DMS79 (cell line): ENCODE measurements around the gene HOXB3.

Experiments
- DNase-seq: peaks from one replicate; lab custom pipeline; 2025; lab: John Stamatoyannopoulos, UW

The HOXB3 gene

DNA sequence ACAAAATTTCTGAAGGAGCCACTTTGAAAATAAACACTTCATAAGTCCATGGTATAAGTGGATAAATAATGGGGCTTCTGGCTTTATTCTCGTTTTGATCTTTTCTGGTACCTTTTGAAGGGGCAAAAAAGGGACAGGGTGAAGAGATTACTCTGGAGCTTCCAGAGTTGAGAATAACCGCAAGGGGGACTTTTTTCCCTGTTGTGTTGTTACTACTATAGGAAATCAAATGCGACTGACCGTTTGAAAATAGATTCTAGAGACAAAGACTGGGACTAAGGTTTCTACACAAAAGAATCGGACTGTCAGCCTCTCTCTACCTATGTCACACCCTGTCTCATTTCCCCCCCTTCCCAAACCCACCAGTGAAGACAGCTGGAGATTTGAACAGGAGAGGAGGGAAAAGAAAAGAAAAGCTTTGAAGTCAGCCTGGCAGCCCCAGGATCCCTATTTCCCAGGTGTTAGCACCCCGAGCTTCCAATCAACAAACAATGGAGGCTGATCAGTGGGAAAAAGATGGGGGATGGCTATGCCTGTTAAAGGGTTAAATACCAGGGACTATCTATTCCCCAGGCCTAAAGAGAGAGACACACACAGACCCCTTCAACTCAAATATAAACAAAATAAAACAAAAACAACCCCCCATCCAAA is 20.2 kb downstream of the HOXB3 start:
- DNase-seq = no peak

DNA sequence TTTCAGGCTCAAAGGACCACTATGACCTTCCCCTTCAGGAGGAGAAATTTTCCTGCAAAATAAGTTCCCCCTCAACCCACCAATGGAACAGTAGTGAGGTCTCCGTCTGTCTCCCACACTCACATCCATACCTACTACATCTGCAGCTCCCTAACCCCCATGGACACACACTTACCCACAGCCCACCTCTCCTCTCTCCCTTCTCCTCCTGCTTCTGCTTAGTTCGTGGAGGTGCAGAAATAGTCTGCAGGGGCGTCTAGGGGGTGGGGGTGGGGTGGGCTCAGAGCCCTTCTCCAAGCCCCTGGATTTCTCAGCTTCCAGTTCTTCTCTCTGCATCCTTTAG is 20.8 kb downstream of the HOXB3 start:
- no peak for DNase-seq

DNA sequence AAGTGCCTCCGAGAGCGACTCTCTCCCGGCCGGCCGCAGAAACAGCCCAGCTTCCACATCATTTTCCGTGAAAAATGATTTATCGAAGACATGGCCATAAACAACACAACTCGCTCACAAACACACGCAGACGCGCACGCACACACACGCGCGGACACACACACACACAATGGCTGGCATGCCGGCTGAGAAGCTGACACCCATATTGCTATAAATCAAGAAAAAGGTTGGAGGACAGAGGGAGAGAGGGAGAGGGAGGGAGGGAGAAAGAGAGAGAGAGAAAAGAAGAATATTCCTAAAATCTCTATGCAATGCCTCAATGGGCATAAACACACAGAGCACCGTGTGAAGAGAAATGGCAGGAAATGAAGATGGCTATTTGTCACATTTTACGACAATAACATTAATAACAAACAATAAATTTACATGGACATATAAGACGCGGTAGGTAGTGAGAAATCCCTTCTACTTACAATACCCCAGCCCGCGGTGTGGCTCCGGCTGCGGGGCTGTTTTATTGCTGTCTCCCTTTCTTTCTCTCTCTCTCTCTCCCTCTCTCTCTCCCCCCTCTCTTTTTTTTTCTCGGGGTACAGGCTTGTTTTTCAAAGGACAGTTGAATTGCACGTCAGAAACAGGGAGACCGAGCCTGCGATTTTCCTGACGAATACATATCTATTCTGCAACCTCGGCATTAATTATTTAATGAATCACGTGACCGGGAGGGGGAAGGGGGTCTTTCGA is 21.4 kb downstream of the HOXB3 start:
- DNase-seq = no peak

DNA sequence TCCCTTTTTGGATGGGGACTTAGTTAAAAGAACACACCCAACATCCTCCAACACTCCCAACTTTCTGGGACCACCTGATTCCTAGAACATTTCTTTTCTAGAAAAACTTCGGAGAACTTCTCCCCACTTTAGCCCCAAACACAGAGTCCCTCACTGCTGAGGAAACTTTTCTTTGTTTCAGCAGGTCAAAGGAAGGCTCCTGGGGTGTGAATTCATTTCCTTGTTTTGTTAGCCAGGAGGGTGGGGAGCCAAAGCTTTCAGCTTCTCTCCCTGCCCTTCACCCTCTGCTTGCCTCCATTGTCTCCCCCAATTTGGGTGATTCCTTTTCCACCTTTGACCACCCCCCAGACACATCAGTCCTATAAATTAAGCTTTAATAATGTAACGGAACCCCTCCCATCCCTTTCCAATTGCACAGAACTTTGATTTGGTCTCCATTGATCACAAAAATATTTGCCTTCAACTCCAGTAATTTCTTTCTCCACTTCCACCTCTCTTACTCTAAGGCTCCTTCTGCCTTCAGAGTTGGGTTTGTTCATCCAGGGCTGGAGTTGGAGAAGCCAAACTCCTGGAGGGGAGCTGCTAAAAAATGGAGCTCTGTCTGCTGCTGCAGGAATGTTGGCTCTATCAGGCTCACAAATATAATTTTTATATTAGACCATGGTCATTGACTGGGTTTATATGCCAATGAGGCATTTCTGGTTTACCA is 22.2 kb downstream of the HOXB3 start:
- DNase-seq = no peak

DNA sequence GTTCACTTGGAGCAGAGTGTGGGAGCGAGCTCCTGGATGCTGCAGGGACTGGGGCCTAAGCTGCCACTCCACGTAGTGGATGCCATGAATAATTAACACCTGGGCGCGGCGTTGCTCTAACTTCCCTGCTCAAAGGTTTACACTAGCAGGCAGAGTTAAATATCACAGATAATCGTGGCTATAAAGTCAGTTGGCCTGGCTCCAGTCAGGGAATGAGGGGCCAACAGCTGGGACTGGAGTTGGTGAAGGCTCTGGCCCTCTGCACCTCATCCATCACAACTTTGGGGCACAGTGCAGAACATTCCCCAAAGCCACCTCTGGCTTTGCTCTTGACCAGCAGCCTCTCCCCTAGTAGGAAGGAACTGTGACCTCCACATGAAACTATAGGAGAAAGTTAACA is 22.8 kb downstream of the HOXB3 start:
- no peak for DNase-seq

DNA sequence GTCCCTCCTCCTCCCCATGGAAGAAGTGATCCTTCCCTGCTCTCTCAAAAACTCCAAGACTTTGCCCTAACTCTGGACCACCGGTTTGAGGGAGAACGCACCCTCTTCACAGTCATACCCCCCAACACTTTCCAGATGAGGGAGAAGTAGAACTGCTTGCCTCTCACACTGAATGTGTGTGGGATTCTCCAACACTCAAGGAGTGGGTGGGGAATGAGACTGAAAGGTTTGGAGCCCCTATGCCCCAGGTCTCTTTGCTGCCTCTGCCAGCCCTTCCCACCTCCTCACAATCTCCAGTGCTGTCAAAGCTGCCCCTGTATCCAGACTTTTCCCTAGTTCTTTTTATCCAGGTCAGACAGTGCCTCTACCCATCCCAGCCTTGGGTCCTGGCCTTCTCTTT is 23.3 kb downstream of the HOXB3 start:
- no peak for DNase-seq

DNA sequence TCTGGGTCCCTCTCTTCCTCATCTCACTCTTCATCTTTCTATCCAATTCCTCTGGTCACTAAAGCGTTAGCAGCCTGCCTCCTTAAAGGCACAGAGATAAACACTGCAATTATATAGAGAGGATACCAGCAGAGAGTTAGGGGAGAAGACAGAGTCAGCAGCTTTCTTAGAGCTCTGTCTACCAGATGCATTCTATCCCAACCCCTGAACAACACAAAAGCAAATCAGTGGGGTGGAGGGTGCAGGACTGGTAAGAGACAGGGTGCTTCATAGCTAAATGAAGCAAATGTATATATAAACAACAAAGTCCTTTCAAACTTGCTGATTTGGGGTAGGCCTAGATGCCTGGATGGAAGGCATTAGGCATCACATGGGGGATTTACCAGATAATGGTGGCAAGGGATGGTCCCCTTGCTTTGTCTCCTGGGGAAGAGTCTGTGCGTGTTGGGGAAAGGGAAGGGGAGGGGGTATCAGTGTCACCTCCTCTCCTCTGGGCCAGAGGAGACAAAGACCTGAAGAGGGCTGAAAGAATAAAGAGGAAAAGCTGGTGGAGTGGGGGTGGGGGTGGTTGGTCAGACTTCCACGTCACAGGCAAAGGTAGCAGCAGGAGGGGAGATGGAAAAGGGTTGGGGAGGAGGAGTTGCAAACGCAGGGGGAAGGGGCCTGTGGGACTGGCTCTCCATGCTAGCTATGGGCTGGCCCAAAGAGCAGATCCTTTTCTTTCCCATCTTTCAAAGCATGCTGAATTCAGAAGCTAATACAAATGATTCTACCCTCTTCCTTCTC is 23.9 kb downstream of the HOXB3 start:
- DNase-seq = no peak

DNA sequence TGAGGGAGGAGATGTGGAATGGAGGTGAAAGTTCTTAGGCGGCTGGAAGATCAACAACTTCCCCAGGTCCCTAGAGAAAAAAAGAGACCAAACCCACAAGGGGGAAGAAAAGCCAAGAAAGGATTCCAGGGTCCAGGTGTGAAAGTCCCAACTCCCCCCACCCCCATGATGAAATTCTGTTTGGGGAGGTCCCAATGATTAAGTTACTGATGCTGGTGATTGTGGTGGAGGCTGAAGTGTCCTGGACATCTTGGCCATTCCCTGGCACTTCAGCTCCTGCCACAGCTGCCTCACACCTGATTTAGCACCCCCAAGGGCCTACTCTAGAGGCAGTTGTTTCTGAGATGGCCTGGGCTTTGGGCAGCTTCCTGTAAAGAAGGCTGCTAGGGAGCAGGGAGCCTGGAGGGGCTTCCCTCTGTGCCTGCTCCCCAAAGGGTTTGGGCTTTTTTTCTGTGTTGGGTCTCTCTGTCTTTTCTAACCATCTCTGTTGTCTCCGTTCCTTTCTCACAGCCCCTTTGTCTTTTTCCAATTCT is 25.0 kb downstream of the HOXB3 start:
- no peak for DNase-seq

DNA sequence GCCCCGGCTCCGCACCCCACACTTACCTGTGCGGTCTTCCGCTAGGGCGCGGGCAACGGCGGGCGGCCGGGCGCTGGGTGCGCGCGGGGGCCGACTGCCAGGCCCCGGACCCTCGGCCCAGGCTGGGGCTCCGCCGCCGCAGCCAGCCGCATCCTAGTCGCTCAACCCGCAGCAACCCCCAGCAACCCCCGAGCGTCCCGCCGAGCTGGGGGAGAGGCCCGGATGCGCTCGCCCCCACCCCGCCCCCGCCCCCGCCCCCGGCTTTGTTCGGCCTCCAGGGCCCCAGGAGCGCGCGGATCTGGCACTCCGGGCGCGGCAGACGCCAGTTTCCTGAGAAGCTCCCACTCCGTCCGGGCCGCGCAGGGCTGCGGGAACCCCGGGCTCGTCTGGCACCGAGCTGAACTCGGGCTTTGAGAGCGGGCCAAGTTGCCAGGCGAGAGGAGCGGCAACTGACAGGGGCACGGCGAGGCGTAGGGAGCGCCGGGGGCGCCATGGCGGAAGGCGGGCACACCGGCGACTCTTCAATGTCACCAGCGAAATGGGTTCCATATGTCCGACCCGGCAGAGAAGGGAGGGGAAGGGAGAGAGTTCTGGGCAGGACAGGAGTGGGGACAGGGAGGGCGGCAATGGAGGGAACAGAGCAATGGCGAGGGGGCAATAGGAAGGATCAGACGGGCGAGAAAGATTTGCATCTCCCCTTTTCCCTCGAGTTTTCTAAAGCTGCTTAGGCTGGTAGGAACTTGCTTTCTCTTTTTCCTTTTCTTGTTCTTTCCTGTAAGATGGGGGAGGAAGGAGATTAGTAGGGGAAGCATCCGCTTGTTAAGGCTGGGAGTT is 25.6 kb downstream of the HOXB3 start:
- DNase-seq = no peak

DNA sequence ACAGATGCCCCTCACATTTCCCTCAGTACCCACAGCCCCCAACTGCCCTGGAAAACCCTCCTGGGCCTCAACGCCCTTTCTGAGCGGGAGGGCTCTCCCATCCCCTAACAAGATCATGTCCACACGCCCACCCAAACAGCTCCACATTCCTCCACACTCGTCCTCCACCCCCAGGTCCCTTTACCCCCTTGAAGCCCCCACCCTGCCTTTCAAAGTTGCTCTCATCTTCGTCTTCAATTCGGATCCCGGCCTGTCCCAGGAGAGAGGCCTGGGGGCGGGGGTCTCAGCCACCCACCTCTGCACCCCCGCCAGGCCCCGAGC is 26.2 kb downstream of the HOXB3 start:
- DNase-seq = no peak

DNA sequence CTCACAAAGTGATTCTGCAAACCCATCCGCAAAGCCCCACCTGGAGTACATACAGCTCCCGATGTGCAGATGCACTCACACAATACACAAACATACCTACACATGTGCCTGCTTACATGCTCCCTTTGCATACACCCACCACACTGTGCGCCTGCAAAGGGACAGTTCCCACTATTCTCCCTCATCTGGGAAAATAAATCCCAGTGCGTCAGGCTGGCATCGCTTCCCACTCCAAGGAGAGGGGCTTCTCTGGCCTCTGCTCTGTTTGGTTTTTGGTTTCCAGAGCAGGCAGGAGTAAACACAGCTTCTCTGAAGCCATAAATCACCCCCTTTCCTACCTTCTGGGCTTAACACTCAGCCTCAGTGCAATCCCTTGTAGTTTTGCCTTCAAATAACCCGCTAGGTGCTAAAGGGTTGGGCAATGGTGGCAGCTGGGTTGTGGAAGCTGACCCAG is 26.6 kb downstream of the HOXB3 start:
- DNase-seq = no peak

DNA sequence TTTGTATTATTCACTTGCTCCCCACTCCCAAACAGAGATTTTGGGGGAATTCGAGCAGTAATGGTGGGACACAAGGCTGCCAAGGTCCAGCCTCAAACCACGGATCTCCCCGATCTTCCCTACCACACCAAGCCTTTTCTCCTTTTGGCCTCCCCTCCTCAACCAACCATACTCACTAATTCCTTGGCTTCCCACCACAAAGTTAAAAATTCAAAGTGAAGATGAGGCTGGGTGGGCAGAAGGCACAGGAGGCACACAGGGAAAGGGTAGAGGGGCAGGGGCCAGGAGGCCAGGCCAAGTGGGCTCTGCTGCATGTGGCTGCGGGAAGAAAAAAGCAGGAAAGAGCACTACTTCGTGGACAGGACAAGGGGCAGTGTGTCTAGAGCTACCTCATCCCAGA is 27.1 kb downstream of the HOXB3 start:
- DNase-seq = no peak

DNA sequence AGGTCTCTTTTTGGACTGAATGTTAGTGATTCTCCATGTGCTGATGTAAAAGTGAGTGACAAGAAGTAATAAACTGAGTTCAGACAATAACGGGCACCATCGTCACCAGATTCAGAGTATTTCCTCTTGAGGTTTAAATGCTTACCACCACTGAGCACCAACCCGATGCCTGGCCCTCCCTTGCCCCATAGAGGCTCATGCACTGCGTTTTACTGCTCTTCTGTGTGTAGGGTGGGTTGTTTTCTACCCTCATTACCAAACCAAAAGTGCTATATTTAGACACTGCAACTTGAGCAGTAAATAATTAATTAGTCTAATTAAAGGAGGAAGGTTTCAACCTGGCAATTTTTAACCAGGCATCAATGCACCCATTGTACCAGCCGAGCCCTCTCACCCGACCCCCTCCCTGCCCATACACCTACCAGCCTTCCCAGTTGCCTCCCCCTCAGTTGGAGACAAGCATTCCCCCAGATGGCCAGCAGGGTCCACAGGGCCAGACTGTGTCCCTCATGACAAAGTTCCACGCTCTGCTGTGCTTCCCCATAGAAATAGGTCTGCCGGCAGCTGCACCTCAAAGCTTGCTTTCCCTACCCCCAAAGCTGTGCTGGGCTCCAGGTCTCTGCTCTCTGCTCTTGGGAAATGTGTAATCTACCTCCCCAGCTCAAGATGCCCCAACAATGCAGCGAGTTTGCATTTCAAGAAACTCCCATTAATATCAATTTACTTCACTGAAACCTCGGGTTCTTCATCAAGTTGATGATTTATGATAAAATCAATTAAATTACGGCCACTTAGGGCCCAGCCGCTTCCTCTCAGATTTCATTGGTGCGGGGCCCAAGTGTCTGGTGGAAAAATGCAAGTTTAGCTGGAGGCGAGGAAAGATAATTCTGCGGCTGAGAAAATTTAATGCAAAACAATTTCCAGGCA is 27.9 kb downstream of the HOXB3 start:
- DNase-seq = no peak

DNA sequence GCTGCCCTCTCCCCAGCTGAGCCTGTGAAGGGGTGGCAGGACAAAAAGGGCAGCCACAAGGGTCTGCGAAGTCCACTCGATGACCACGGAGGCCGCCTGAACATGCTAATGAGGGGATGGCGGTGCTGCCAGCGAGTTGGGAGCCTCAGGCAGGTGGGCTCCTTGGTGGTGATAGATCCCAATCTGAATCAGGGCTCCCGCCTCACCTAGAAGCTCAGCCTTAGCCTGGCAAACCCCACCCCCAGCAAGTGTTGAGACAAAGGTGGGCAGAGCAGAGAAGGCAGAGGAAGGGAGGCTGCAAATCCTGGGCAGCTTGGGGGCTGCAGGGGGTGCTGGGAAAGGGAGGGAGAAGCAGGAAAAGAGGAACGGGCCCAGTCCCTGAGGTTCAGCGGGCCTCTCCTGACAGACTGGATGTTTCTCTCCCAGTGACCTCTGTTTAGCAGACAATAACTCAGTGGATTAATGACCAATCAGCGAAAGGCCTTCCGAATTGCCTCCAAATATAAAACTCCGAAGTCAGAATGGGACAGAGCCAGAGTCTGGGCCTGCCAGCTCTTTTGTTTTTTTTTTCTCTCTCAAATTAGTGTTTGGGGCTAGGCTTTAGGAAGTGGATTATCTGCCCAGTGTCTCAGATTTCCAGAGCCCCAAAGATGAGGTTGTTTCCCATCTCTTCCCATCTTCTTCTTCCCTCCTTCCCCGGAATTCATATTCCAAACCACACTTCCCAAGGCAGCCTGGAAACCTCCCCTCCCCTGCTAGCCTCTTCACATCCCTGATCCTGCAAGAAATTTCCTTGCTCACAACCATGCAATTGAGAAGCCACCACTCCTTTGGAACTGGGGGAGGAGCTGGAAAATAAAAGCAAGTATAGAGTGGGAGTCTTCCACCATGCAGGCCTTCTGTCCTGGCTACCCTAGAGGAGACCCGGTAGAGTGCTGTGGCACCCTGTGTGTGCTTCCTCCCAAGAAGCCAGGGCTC is 29.9 kb downstream of the HOXB3 start:
- no peak for DNase-seq

DNA sequence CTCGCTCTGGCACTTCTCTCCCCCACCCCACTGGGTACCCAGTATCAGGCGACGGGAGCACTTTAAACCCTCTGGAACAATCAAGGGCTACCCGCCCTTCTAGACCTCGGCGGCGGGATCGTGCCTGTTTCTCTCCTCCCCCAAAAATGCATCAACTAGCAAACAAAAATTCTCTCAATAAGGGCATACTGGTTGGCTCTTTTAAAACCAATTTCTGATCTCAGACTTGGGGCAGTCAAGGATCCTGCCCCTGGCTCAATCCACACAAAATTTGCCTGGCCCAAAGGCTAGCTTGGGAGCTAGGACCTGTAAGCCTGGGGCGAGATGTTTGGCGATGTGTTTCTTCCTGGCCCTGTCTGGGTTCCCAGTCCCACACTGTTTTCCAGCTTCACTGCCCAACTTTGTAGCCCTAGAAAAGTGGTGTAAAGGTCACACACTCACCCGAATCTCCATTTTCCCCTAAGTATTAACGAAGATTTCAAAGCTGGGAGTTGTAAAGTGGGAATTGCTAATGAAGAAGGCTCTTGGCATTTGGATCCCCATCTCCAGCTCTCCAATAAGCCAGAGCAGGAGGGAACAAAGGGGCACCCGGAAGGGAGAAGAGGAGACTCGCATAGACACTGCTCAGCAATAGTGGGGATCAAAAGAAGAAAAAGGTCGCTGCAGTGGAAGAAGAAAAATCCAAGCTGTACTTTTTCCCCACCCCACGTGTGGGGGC is 30.8 kb downstream of the HOXB3 start:
- no peak for DNase-seq

DNA sequence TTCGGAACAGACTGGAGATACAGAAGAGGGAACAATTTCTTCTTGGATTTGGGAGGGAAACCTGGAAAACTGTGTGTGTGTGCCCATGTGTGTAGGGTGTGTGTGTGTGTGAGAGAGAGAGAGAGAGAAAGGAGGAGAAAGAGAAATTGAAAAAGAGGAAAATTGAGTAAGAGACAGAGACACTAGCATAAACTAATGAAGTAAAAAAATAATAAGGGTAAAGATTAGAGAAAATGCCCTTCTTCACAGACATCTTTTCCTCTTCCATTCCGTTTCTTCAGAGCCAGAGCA is 31.3 kb downstream of the HOXB3 start:
- no peak for DNase-seq

DNA sequence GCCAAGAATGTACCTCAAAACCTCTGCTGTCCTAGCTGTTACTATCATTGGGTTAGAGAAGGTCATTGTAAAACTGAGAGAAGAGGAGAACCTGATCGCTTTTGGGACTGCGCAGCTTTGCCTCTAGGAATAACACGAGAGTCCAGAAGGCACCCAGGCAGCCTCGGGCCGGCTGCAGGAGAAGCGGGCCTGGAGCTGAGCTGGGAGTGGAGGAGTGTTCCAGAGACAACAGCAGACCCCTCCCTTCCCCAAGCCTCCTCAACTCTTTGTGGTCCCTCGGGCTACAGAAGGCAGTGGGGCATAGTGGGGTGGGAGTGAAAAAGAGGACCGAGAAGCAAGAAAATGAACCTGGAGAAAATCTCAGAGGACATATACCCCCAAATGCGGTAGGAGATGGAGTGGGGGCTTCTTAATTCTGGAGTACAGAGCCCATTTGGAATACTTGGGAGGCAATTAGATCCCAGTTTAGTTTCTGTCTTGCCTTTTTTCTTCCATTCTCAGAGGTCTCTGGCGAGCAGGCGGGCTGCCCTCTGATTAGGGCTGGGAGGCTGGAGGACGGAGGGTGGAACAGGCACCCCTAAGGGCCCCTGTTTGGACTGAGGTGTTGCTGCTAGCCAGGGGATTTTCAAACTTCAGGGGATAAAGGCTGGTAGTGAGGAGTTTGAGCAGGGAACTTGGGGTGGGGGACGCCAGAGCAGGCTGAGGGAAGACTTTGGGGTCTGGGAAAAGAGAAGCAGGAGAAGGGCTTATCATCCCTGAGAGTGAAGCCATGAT is 31.8 kb downstream of the HOXB3 start:
- DNase-seq = no peak
